Peyer's patch (tissue), 4 donors: ENCODE data around the gene ZNF83. TPM values are rescaled to one million over a fixed set of nuclear protein-coding genes. Genes with fewer than 3 reads are reported as not detected.

Experiments
- DNase-seq, 3 donors: peaks; one replicate each; pipeline ENCODE4 v3.0.0-alpha.2; 2017 to 2019
- H3K27ac ChIP-seq, 4 donors: fragments of 200-600 bp; sonication (generic); one replicate each; pipeline ENCODE4 v1.5.1; 2016 to 2019
- H3K27me3 ChIP-seq, 2 donors: fragments of 200-600 bp; sonication (generic); one replicate each; pipeline ENCODE4 v1.5.1; 2019
- H3K36me3 ChIP-seq, 3 donors: fragments of 200-600 bp; sonication (generic); one replicate each; pipeline ENCODE4 v1.5.1; 2016 to 2019
- H3K4me1 ChIP-seq, 4 donors: fragments of 200-600 bp; sonication (generic); one replicate each; pipeline ENCODE4 v1.5.1; 2016 to 2019
- H3K4me3 ChIP-seq, 4 donors: fragments of 200-600 bp; sonication (generic); 1 replicate in 3 of 4; 2 replicates in 1 of 4; pipeline ENCODE4 v1.5.1; 2016 to 2019; ENCODE audit warnings: mild to moderate bottlenecking in 1 of 4
- H3K9me3 ChIP-seq, 4 donors: fragments of 200-600 bp; sonication (generic); one replicate each; pipeline ENCODE4 v1.5.1; 2016 to 2019; ENCODE audit warnings: mild to moderate bottlenecking in 1 of 4
- POLR2A ChIP-seq, 2 donors: fragments of 450-650 bp; IDR thresholded peaks; one replicate each; pipeline ENCODE4 v1.5.1; 2017; ENCODE audit warnings: antibody characterized with exemption in 2 of 2, mild to moderate bottlenecking in 2 of 2, moderate library complexity in 2 of 2
- total RNA-seq, 4 donors: library from RNA; depleted of rRNA; stranded (reverse); fragments of >200 nt; gene quantifications; one replicate each; pipeline ENCODE4 v1.1.0, GENCODE V29; 2016
- TF ChIP-seq, protein P1 (sequence below), 6 experiments: fragments of 450-650 bp in 4 of 6; fragments of 200-600 bp in 2 of 6; sonication (generic) in 1 of 6; IDR thresholded peaks; one replicate each; pipeline ENCODE4 v1.5.1; 2017 to 2019; ENCODE audit warnings: antibody characterized with exemption in 6 of 6, mild to moderate bottlenecking in 3 of 6, moderate library complexity in 1 of 6

Gene ZNF83
- total RNA-seq, 4 donors from 2014 or later = 26.6 to 96.6 (median 38.6) TPM

- peaks cover 0 to 33% (median 0%) of the 10 kb centered on the region in 3 donors for H3K36me3 ChIP-seq
- no peaks in the 10 kb centered on the region for H3K4me1 ChIP-seq
- no peaks in the 10 kb centered on the region for H3K9me3 ChIP-seq
- DNase-seq = no peak
- H3K4me3 ChIP-seq = no peak overlapping the region
- no peaks in the 10 kb centered on the region for H3K27me3 ChIP-seq
- H3K27ac ChIP-seq = no peak overlapping the region
- TF ChIP-seq POLR2A (IDR thresholded peaks at IDR 0.05) = no peak
- TF ChIP-seq, protein P1, sequence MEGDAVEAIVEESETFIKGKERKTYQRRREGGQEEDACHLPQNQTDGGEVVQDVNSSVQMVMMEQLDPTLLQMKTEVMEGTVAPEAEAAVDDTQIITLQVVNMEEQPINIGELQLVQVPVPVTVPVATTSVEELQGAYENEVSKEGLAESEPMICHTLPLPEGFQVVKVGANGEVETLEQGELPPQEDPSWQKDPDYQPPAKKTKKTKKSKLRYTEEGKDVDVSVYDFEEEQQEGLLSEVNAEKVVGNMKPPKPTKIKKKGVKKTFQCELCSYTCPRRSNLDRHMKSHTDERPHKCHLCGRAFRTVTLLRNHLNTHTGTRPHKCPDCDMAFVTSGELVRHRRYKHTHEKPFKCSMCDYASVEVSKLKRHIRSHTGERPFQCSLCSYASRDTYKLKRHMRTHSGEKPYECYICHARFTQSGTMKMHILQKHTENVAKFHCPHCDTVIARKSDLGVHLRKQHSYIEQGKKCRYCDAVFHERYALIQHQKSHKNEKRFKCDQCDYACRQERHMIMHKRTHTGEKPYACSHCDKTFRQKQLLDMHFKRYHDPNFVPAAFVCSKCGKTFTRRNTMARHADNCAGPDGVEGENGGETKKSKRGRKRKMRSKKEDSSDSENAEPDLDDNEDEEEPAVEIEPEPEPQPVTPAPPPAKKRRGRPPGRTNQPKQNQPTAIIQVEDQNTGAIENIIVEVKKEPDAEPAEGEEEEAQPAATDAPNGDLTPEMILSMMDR (IDR thresholded peaks at IDR 0.05) = no peak
Measured at GRCh38 chr19:52653161-52653560, 15.0 kb upstream of the ZNF83 start.

- peaks cover 0 to 33% (median 0%) of the 10 kb centered on the region in 3 donors for H3K36me3 ChIP-seq
Measured at GRCh38 chr19:52651956-52652355, 13.8 kb upstream of the ZNF83 start.

DNA sequence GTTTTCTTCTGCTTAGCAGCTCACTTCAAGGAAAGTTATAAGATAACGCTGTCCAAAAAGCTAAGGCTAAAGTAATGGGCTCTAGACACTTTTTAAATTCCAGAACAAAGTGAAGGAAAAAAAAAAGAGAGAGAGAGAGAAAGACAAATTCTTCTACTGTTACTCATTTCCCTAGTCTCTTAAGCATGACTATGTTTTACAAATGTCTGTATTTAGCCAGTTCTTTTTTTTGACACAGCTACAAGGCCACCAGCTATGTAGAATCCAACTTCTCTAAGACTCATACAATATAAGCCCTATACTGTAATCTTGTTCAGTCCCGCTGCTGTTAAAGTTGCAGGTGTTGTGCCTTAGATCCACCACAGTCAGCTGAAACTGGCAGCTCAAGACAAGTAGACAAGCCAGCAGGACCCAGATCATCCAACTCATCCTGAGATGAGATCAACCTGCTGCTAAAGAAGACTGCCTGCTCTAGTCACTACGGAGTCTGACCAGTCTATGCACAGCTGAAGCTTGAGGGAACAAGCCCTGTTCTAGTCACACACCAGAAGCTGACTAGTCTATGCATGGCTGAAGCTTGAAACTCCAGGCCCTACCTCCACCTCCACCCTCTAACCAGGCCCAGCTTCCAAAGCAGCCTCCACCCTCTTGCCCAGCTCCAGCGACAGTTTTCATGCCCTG lies 10.3 kb upstream of the ZNF83 start:
- Histone ChIP-seq H3K4me1 (no peaks in the 10 kb centered on the region), H3K4me3 (no peak overlapping the region), H3K36me3 (peaks cover 0 to 12% (median 0%) of the 10 kb centered on the region in 3 donors), H3K9me3 (peaks cover 0 to 11% (median 0%) of the 10 kb centered on the region in 4 donors), H3K27ac (no peak overlapping the region), H3K27me3 (no peaks in the 10 kb centered on the region)
- no peak for DNase-seq
- TF ChIP-seq, protein P1 (IDR thresholded peaks at IDR 0.05) = no peak
- no peak for TF ChIP-seq POLR2A (IDR thresholded peaks at IDR 0.05)

More at GRCh38 chr19:52651956-52652355, 13.8 kb upstream of the ZNF83 start:
- no peak overlapping the region for H3K27ac ChIP-seq
- H3K4me3 ChIP-seq = no peak overlapping the region
- H3K4me1 ChIP-seq = no peaks in the 10 kb centered on the region
- peaks cover 0 to 5% (median 0%) of the 10 kb centered on the region in 4 donors for H3K9me3 ChIP-seq
- TF ChIP-seq, protein P1 (IDR thresholded peaks at IDR 0.05) = no peak
- TF ChIP-seq POLR2A (IDR thresholded peaks at IDR 0.05) = no peak
- no peaks in the 10 kb centered on the region for H3K27me3 ChIP-seq
- DNase-seq = no peak

- peaks cover 0 to 11% (median 0%) of the 10 kb centered on the region in 4 donors for H3K9me3 ChIP-seq
Measured at GRCh38 chr19:52646571-52647217, 8.5 kb upstream of the ZNF83 start.

GRCh38 chr19:52640916-52641315 lies 2.8 kb upstream of the ZNF83 start:
- no peak for DNase-seq
- Histone ChIP-seq H3K4me3 (no peak overlapping the region), H3K27ac (no peak overlapping the region), H3K36me3 (no peaks in the 10 kb centered on the region), H3K9me3 (peaks cover 0 to 4% (median 0%) of the 10 kb centered on the region in 4 donors), H3K27me3 (no peaks in the 10 kb centered on the region), H3K4me1 (peaks cover 0 to 13% (median 2%) of the 10 kb centered on the region in 4 donors)
- no peak for TF ChIP-seq POLR2A (IDR thresholded peaks at IDR 0.05)
- TF ChIP-seq, protein P1 (IDR thresholded peaks at IDR 0.05) = no peak

More at GRCh38 chr19:52646571-52647217, 8.5 kb upstream of the ZNF83 start:
- Histone ChIP-seq H3K4me1 (no peaks in the 10 kb centered on the region), H3K27me3 (no peaks in the 10 kb centered on the region), H3K36me3 (no peaks in the 10 kb centered on the region), H3K27ac (no peak overlapping the region), H3K4me3 (no peak overlapping the region)
- DNase-seq = no peak
- TF ChIP-seq, protein P1 (IDR thresholded peaks at IDR 0.05) = no peak
- TF ChIP-seq POLR2A (IDR thresholded peaks at IDR 0.05) = no peak
